NCI-H1092 (cell line): ENCODE measurements around the gene GRAMD1B.

Source experiments
- DNase-seq: peaks from one replicate; lab custom pipeline; 2025; lab: John Stamatoyannopoulos, UW

The GRAMD1B gene

DNA sequence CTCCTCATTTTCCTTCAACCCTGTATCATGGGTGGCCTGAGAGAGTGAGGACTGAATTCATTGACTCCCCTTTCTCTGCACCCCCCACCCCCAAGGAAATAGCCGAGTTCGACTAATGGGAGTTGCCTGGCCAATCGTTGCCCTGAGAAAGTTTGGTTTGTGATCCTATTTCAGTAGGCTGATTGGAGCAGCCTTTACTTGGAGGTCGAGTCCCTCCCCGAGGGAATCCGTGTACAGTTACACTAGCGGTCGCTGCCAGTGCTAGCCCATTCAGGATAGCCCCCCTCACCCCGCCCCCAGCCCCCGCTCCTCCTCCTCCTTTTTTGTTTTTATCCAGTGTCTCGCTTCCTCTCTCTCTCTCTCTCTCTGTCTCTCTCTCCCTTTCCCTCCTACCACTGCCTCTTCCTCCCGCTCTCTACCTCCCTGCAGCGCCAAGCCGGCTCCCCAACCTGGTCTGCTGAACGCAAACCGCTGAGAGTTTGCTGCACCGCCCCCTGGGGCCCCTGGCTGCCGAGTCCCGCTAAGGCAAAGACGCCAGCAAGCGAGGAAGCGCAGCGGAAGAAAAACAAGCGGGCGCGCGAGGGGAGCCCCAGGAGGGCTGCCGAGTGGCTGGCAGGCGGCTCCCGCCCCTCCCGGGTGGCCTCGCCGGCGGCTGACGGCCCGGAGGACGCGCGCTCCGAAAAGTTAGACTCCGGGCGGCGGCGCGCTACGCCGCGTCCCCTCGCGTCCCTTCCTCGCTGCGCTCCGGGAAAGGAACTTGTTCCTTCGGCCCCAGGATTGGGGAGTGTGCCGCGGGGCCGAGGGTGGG is at the start of gene GRAMD1B:
Gene GRAMD1B, plus strand, starts transcription at position 357 of the 808 bp plus-strand sequence. CDS start 524 bp downstream, outside the sequence.
- peak; percentile 46 for DNase-seq

DNA sequence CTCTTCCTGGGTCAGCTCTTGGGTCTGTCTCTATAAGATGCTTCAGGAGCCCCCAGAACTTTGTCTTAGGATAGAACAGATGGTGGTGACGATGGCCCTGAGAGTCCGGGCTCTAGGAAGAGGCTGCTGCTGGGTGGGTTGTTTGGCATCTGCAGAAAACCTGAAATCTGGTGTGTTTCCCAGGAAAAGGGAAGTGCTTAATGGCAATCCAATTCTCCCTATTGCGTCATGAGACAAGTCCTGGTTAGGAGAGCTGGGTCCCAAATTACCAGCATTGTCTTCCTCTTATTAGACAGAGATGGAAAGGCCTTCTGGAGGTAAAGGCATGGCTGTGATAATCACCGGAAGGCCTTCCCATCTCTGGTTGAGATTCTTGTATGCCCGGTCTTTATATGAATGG is 48.9 kb upstream of the GRAMD1B start:
- DNase-seq = no peak

DNA sequence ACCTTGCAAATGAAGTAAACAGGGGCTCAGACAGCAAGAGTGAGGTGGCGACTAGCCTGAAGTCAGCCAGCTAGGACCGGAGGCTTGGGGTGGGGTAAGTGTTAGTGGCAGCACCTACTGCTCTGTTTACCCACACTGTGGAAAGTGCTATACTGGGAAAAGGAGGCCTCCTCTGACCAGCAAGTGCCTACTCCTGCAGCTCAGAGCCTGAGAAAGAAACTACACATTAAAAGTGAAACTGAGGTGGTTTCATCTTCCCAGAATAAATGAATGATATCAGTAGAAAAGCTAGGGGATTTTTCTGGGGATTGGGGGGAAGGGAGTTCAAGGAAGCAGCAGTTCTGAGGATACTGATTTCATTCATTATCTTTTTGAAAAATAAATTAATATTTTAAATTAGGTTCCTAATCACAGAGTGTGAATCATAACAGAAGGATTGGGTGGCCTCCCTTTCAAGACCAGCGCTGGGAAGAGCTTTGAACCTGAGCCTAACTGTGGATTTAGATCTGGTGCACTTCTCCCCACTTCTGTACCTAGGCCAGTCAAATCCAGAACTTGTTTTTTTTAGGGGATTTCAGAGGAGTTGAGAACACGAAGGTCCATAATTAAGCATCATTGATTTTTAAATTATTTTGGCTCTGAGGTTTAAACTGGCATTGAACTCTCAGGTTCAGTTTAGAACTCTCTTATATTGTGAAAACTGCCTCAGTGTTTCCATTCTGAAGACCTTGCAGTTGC is 48.1 kb upstream of the GRAMD1B start:
- no peak for DNase-seq

DNA sequence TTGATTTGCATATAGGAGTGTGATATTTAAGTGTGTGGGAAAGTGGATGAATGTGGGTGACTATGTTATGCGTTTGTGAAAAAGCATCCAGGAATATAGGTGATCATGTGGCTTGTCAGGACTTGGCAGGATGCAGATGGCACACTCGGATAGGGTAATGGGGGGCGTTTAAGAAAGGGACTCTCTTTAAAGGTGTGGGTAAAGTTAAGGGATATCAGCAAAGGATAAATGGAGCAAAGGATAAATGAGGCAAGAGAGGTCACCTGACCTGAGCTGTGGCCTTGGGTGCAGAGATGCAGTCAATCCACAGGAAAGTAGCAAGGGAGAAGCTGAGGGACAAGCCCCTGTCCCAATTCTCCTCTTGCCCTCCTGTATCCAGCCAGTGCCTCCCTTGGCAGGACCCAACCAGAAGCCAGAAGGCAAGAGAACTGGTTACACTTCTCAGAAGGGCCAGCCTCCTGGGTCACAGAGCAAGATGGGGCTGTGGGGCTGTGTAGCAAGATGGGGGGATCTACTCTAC is 47.5 kb upstream of the GRAMD1B start:
- no peak for DNase-seq

DNA sequence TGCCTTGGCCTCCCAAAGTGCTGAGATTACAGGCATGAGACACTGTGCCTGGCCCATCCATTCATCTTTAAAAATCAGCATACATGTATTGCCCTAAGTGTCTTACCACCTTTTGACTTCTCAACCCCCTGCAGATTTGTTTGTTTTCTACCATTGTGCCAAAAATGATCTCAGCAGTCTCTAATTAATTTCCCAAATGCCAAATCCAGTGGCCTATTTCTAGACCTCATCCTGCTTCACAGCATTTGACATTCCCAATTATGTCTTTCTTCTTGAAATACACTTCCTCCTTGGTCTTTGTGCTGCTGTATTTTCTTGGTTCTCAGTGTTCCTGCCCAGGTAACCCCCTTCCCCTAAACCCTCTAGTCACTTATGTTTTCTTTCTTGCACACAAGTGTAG is 46.0 kb upstream of the GRAMD1B start:
- DNase-seq = no peak

DNA sequence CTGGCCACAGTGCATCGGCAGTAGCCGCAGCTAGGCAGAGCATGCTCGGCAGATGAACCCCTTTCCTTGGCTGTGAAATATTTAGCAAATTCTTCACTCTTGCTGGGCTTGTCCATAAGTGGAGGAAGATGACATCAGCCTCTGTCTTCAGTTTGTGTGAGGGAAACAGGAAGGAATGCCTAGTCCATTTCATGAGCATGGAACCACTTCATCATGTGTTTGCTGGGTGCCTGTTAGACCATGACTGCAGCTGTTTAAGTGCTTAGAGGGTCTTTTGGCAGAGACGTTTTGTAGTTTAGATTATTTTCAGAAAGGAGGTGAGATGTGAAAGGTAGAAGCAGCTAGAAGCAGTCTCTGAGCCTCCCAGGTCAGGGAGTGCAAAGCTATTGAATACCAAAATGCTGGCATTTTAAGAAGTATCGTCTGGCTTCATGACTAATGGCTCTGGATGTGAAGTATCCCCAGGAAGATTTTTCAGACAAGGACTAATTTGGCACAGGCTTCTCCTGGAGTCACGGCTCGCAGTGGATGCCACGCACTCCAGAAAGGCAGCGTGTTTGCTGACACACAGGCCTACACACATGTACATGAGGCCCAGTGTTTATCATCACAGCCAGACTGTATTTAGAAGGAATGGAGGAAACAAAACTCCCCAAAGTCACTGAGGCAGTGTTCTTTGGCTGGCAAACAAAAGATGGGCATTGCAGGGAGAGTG is 43.1 kb upstream of the GRAMD1B start:
- DNase-seq = no peak

DNA sequence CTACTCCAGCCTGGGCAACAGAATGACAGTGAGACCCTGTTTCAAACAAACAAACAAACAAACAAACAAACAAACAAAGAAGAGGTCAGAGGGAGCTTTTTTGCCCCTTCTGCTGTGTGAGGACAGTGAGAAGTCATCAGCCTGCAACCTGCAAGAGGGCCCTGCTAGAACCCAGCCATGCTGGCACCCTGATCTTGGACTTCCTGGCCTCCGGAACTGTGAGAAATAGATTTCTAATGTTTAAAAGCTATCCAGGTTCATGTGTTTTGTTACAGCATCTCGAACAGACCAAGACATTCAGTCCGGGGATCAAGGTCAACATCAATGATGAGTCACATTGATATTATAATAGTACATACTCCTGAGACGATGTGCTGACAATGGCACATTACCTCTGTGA is 41.4 kb upstream of the GRAMD1B start:
- no peak for DNase-seq

DNA sequence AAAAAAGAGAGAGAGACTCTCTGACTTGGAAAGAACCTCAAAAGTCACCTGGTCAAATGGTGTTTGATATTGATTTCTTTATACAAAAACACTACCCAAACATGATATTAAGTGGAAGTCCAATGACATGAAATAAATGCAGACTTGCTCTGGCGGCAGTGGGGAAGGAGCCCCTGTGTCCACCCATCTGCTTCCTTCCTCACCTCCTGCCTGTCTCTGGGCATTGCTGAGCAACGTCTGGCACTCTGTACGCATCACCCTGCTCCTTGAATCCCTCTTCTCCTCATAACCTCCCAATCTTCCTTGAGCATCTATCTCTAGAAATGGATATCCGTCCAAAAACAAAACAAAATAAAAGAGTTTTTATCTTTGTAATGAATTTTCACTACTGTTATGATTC is 39.9 kb upstream of the GRAMD1B start:
- DNase-seq = no peak

DNA sequence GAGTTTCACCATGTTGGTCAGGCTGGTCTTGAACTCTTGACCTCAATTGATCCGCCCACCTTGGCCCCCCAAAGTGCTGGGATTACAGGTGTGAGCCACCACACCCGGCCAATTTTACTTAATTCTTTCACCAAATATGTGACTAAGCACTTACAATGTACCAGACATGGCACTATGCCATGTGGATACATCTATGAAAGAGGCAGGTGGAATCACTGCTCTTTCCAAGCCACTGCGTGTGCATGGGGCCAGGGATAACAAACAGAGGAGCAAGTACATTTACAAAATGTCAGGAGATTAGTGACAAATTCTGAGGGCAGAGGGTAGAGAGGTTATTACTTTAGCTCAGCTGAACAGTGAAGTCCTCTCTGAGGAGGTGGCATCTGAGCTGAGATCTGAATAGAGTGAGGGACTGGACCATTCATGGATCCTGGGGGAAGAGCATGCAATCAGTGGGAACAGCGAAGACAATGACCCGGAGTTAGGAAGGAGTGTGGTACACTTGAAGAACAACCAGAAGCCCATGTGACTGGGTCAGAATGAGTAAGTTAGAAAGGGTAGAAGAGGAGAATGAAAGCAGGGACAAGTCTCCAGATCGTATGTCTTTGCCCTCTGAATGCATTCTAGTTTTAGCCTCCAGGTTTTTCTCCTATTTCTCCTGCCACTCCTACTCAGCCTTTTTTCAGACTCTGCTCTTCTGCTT is 38.3 kb upstream of the GRAMD1B start:
- DNase-seq = peak; percentile 12

DNA sequence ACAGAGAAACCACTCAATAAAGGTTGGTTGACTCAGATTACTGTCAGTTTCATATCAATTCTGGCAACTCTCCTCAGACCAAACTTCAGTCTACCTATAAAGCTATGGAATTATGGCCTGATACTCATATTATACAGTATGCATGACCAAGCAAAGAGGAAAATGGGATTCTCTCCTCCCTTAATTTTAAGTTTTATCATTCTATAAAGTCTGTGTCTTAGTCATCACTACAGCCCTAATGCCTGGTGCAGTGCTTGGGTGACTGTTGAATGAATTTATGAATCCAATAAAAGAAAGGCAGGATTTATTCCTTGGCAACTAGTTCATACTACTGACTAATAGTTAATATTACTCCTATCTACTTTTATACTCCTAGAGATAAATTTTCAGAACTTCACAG is 37.6 kb upstream of the GRAMD1B start:
- no peak for DNase-seq

DNA sequence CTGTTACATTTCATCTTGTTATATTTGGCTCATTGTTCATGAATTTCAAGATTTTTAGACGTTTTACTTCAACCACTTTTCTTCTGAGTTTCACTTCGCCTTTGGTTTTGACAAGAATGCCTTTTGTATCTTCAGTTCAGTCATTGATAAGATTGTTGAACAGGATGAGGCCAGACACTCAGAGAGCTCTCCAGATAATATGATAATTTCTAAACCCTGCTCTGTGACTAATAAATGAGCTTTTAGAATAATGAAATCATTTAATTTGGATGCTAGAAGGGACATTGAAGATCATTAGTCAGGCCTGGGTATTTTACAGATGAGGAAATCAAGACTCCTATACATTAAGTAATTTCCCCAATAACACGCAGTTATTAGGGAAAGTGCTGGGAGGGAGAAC is 37.2 kb upstream of the GRAMD1B start:
- no peak for DNase-seq

DNA sequence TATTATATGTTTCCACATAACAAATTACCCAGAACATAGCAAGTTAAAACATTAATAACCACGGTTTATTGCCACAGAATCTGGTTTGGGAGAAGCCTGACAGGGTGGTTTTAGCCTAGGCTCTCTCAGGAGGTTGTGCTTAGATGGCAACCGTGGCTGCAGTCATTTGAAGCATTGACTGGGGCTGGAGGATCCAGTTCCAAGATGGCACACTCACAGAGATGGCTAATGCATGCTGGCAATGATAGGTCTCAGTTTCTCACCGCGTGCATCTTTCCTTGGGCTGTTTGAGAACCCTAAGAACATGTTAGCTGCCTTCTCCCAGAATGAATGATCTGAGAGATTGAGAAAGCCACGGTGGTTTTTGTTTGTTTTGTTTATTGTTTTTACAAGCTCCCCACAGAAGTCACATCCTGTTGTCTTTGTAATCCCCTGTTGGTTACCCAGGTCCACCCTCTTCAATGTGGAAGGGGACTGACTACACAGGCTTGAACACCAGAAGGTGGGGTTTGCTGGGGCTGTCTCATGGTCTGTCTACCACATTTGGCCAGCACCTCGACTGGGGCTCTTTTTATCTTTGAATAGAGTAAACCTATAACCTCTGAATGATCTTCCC is 36.6 kb upstream of the GRAMD1B start:
- no peak for DNase-seq

DNA sequence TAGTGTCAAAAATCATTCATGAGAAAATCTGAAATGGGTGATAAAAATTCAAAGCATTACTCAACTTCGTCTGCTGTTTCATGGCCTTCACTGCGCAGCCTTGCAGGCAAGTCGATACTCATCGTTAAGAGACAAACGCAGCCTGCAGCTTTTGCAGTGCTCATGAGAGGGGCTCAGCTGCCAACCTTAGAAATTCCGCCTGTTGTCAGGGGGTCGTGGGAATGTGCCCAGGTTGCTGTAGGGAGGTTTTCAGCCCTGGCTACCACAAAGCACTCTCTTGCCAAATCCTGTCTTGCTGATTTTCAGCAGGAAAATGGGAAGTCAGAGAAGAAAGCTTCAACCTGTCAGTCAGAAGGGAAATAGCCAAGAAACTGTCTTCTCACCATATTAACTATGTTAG is 25.4 kb upstream of the GRAMD1B start:
- DNase-seq = no peak

DNA sequence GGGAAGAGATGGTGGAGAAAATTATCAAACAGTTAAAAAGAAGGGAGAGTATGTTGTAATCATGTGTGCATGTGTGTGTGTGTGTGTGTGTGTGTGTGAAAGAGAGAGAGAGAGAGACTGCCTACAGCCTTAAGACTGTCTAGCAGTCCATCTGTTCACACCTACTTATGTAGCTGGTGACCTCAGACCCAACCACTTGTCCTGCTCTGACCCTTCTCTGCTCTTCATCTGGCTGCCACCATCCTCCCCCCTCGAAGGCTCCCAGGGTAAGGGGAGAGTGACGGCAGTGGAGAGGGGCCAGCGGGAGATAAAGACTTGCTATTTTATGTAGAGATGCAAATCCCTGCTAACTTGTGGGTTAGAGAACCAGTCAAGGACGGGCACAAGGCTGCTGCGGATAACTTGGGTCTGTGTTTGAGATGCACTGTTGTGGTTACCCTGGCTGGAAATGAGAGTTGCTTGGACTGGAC is 24.9 kb upstream of the GRAMD1B start:
- no peak for DNase-seq

DNA sequence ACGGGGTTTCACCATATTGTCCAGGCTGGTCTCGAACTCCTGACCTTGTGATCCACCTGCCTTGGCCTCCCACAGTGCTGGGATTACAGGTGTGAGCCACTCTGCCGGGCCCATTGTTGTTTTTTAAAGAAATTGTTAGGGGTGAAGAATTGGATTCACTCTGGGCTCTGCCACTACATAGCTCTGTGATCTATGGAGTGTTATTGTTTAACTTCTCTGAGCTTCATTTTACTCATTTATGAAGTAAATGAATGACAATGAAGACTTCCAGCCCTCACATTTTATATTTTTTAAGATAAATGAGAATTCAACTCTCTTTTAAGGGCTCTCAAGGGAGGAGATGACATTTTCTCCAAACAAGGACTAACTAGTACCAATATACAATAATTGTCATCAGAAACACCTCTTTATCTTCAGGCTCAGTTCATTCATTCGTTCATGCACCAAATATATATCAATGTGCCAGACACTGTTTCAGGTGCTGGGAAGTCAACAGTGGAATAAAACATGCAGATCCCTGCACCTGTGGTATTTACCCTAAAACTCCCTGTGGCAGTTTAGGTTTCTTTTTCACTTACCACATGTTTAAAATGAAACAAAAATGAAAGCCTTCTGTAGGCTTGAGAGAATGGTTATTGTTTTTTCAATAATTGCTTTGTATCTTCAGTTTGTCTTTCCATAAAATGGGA is 23.5 kb upstream of the GRAMD1B start:
- no peak for DNase-seq

DNA sequence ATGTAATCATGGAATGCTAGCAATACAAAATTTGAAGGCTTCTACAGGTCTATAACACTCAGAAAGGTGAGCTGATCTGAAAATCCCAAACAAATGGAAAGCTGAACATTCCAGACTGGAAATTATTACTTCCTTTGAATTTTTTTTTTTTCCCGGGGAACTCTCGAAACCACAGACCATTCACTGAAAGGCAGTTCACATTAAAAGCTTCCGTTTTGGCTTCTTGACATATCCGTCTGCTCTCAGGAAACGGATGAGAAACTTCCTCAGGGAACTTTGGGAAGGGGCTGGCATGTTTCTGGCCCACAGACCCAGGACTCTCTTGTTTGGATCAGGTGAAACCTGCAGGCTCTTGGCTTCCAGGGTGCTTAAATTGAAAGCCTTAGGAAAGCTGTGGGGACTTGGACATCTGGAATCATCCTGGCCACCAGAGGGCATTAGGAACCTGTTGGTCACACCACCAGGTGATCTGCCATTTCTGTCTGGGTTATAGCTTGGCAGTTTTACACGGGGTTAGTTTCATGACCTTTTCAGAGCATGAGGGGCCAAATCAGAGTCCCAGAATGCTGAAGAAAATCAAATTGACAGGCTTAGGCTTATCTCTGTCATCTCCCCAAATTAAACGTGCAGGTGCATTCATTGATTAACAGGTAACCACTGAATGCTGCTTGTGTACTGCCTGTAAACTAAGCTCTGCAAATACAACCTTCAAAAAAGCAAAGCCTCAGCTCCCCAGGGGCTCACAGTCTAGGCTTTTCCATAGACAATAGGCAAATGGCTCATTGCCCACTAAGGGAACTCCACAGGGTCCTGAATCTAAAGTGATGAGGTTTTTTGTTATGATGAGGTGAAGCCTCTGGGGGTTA is 22.7 kb upstream of the GRAMD1B start:
- peak; percentile 89 for DNase-seq

DNA sequence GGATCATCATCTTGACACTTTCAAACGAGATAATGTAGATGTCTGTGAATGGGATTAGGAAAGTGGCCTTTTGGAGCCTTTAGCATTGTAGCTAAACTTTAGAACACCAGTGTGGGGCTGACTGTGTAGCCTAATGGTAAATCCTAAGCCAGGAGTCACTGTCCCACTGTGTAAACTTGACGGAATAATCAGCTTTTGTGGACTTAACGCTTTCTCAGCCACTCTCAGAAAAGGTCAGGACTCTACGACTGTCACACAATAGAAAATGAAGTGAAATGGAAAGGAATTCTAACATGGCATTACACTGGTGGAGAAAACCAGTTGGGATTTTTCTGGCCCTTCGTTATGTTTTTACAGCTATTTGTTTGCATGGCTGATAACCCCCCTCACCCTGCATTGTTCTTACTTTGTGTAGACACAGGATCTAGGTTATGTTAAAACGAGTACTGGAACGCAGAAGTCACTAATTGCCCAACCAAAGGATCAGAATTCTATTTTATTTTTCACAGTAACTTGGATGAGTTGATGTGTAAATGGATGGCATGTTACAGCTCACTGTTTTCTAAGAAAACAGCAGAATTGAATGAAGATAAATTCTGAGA is 22.0 kb upstream of the GRAMD1B start:
- no peak for DNase-seq

DNA sequence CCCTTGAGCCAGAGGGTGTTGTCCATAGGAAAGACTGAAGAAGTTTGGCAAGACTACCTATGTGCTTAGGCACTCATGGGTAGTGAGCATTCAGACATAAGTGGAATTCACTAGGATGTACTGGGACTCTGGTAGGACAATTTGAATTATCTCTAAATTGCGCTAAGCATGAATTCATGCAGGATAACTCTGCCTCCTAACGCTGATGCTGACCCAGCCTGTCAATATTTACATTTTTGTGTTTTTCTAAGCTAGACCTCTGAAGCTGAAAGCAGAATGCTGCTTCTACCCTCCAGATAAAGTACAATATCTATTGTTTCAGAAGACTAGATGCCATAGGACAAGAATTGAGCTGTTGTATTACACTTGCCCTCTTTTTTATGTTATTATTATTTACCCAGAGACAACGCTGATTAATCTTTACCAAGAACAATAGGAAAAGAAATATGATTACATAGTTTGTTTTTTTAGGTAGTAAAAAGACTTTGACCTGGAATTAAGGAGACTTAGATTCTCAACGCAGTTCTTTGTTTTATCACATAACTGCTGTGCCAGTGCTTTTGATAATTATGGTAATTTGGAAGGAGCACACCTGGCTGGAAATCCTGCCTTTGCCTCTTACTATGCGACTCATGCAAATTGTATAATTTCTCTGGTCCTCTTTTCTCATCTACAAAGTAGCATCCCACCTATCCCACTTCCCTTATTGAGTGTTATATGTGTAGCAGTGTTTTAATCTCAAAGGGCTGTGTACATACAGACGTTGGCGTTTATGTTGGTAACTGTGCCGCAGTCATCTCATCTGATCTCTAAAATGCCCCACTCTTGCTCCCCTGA is 21.2 kb upstream of the GRAMD1B start:
- no peak for DNase-seq
